GM21737 (cell line): ENCODE measurements around the gene HSFX3.
A peak's percentile ranks its signal among the peaks of the same experiment; 100 is the strongest.
"Not testable (repeated sequence)": the region's sequence is repeated elsewhere in the genome, so short reads cannot be mapped to it uniquely, and the experiment has no call there.

Experiments used
- ATAC-seq: cut with Tn5 transposase; IDR thresholded peaks from one replicate; pipeline ENCODE4 v1.9.1; 2021; ENCODE audit warnings: mild to moderate bottlenecking, moderate library complexity; ENCODE audit not compliant: unreplicated experiment

The HSFX3 gene

GRCh38 chrX:149545545-149546543 is 3.9 kb downstream of the HSFX3 start:
- peak; percentile 40 for ATAC-seq

GRCh38 chrX:149541521-149542047 is 8.1 kb downstream of the HSFX3 start:
- ATAC-seq = no peak

GRCh38 chrX:149540621-149541520 is 8.9 kb downstream of the HSFX3 start, which contains the start of gene EOLA1:
TSS of gene EOLA1 (plus strand) at chrX:149541012. CDS start at chrX:149545631, 4,619 bp downstream.
- peak; percentile 75 for ATAC-seq

GRCh38 chrX:149540131-149540620 is 9.5 kb downstream of the HSFX3 start:
- peak; percentile 29 for ATAC-seq

GRCh38 chrX:149539283-149540130 is 10.2 kb downstream of the HSFX3 start:
- ATAC-seq = peak; percentile 46

GRCh38 chrX:149537474-149537873 is 12.2 kb downstream of the HSFX3 start:
- not testable (repeated sequence) for ATAC-seq

GRCh38 chrX:149534926-149535602 is 14.7 kb downstream of the HSFX3 start:
- not testable (repeated sequence) for ATAC-seq

GRCh38 chrX:149533999-149534398 is 15.7 kb downstream of the HSFX3 start:
- not testable (repeated sequence) for ATAC-seq

GRCh38 chrX:149532868-149533267 is 16.9 kb downstream of the HSFX3 start:
- not testable (repeated sequence) for ATAC-seq

GRCh38 chrX:149531599-149531998 is 18.1 kb downstream of the HSFX3 start:
- no peak for ATAC-seq

GRCh38 chrX:149528381-149528780 is 21.3 kb downstream of the HSFX3 start:
- ATAC-seq = no peak

- ATAC-seq = no peak
These were observed 22.0 kb downstream of the HSFX3 start for GRCh38 chrX:149527705-149528104.

GRCh38 chrX:149526318-149527033 is 23.2 kb downstream of the HSFX3 start:
- ATAC-seq = not testable (repeated sequence)

GRCh38 chrX:149525903-149526302 is 23.8 kb downstream of the HSFX3 start:
- peak; percentile 59 for ATAC-seq

GRCh38 chrX:149525389-149525788 is 24.3 kb downstream of the HSFX3 start:
- ATAC-seq = peak; percentile 92

- ATAC-seq = no peak
These were observed 26.8 kb downstream of the HSFX3 start for GRCh38 chrX:149522916-149523315.

- ATAC-seq = no peak
These were observed 28.3 kb downstream of the HSFX3 start for GRCh38 chrX:149521438-149521837.

GRCh38 chrX:149520636-149521277 is 29.0 kb downstream of the HSFX3 start:
- not testable (repeated sequence) for ATAC-seq
